Astrocyte (in vitro differentiated cells and primary cell): ENCODE results near the gene ATF7. TPM values are rescaled to one million over a fixed set of nuclear protein-coding genes. Genes with fewer than 3 reads are reported as not detected.

Experiments used
- DNase-seq: peaks from one replicate; pipeline ENCODE4 v3.0.0-alpha.2; 2010; ENCODE audit warnings: low read depth
- FAIRE-seq: peaks from 2 replicates; lab custom pipeline; 2011; peaks lifted over from hg19 to GRCh38; lab: Jason Lieb, UNC
- H2AFZ ChIP-seq: 2 replicates; pipeline ENCODE4 v1.6.0; 2012; ENCODE audit warnings: low read depth, low read length, inconsistent platforms
- H3K27ac ChIP-seq: 2 replicates; pipeline ENCODE4 v1.5.1; 2011; ENCODE audit warnings: low read depth, low read length, inconsistent platforms
- H3K27me3 ChIP-seq: 2 replicates; pipeline ENCODE4 v1.6.0; 2011; ENCODE audit warnings: low read length, inconsistent platforms; ENCODE audit not compliant: insufficient read depth
- H3K36me3 ChIP-seq: 2 replicates; pipeline ENCODE4 v1.5.1; 2011; ENCODE audit warnings: low read length, inconsistent platforms; ENCODE audit not compliant: insufficient read depth
- H3K4me1 ChIP-seq: 2 replicates; pipeline ENCODE4 v1.5.1; 2011; ENCODE audit warnings: low read length, inconsistent platforms; ENCODE audit not compliant: insufficient read depth
- H3K4me2 ChIP-seq: 2 replicates; pipeline ENCODE4 v1.6.0; 2012; ENCODE audit warnings: low read length, inconsistent platforms
- H3K4me3 ChIP-seq: 2 replicates; pipeline ENCODE4 v1.5.1; 2011; ENCODE audit warnings: low read depth, mild to moderate bottlenecking, low read length, inconsistent platforms; ENCODE audit not compliant: insufficient read depth
- H3K79me2 ChIP-seq: 2 replicates; pipeline ENCODE4 v1.6.0; 2012; ENCODE audit warnings: mild to moderate bottlenecking, low read length, inconsistent platforms; ENCODE audit not compliant: insufficient read depth
- H3K9ac ChIP-seq: 2 replicates; pipeline ENCODE4 v1.6.0; 2012; ENCODE audit warnings: mild to moderate bottlenecking, low read length, inconsistent platforms
- H3K9me3 ChIP-seq: 2 replicates; pipeline ENCODE4 v1.5.1; 2012; ENCODE audit warnings: low read depth, mild to moderate bottlenecking, low read length, inconsistent platforms; ENCODE audit not compliant: insufficient read depth
- H4K20me1 ChIP-seq: 2 replicates; pipeline ENCODE4 v1.6.0; 2012; ENCODE audit warnings: low read length, inconsistent platforms; ENCODE audit not compliant: insufficient read depth
- H3K27ac Mint-ChIP-seq: one replicate; pipeline ENCODE4 v1.8.0; 2021; ENCODE audit warnings: mild to moderate bottlenecking, mixed read lengths; ENCODE audit not compliant: unreplicated experiment
- H3K27me3 Mint-ChIP-seq: one replicate; pipeline ENCODE4 v1.8.0; 2021; ENCODE audit warnings: low read depth, mixed read lengths; ENCODE audit not compliant: unreplicated experiment
- H3K36me3 Mint-ChIP-seq: one replicate; pipeline ENCODE4 v1.8.0; 2021; ENCODE audit warnings: low read depth, mixed read lengths; ENCODE audit not compliant: unreplicated experiment
- H3K4me1 Mint-ChIP-seq: one replicate; pipeline ENCODE4 v1.8.0; 2021; ENCODE audit warnings: low read depth, mixed read lengths; ENCODE audit not compliant: unreplicated experiment
- H3K4me3 Mint-ChIP-seq: one replicate; pipeline ENCODE4 v1.8.0; 2021; ENCODE audit warnings: mild to moderate bottlenecking, moderate library complexity, mixed read lengths; ENCODE audit not compliant: unreplicated experiment
- H3K9me3 Mint-ChIP-seq: one replicate; pipeline ENCODE4 v1.8.0; 2021; ENCODE audit warnings: mild to moderate bottlenecking, mixed read lengths; ENCODE audit not compliant: unreplicated experiment
- CTCF ChIP-seq: IDR thresholded peaks from 2 replicates; pipeline ENCODE4 v1.5.1; 2011; ENCODE audit warnings: low read depth, mild to moderate bottlenecking, inconsistent platforms, low read length, moderate library complexity; ENCODE audit not compliant: insufficient read depth
- EZH2 ChIP-seq: IDR thresholded peaks from 2 replicates; pipeline ENCODE4 v1.6.1; 2012; ENCODE audit warnings: mild to moderate bottlenecking, low read length, inconsistent platforms; ENCODE audit not compliant: insufficient read depth
- total RNA-seq: library from RNA; stranded (reverse); gene quantifications from 2 replicates; pipeline ENCODE4 v1.2.1, GENCODE V29; 2021

ATF7 gene
- total RNA-seq, 1 donor from 2014 or later: 38.3 TPM

- peaks cover 19% of the 10 kb centered on the region for H3K4me1 Mint-ChIP-seq
- H3K9me3 ChIP-seq: no peaks in the 10 kb centered on the region
- no peaks in the 10 kb centered on the region for H3K36me3 ChIP-seq
- H3K4me3 Mint-ChIP-seq: no peak overlapping the region
- peaks cover 66% of the 10 kb centered on the region for H4K20me1 ChIP-seq
- H3K4me1 ChIP-seq: peaks cover 12% of the 10 kb centered on the region
- H3K27me3 ChIP-seq: no peaks in the 10 kb centered on the region
- no peak overlapping the region for H3K27ac ChIP-seq
- DNase-seq (no peak), FAIRE-seq (no peak)
- peaks cover 1% of the 10 kb centered on the region for H3K36me3 Mint-ChIP-seq
- TF ChIP-seq CTCF (no peak), EZH2 (no peak)
- no peak overlapping the region for H2AFZ ChIP-seq
- H3K4me3 ChIP-seq: no peak overlapping the region
- H3K27me3 Mint-ChIP-seq: no peaks in the 10 kb centered on the region
- no peak overlapping the region for H3K27ac Mint-ChIP-seq
- peaks cover 72% of the 10 kb centered on the region for H3K79me2 ChIP-seq
- H3K9ac ChIP-seq: peak overlapping the region; percentile 35
- H3K9me3 Mint-ChIP-seq: no peaks in the 10 kb centered on the region
- peak overlapping the region; percentile 74 for H3K4me2 ChIP-seq
These were observed 33.8 kb downstream of the ATF7 start for GRCh38 chr12:53592426-53592825.

GRCh38 chr12:53591301-53592206 lies 34.6 kb downstream of the ATF7 start:
- FAIRE-seq (no peak), DNase-seq (no peak)
- Histone ChIP-seq H4K20me1 (peaks cover 71% of the 10 kb centered on the region), H3K4me2 (peak overlapping the region; percentile 74), H3K27ac (no peak overlapping the region), H2AFZ (no peak overlapping the region), H3K27me3 (no peaks in the 10 kb centered on the region), H3K79me2 (peaks cover 76% of the 10 kb centered on the region), H3K4me1 (peaks cover 12% of the 10 kb centered on the region), H3K36me3 (no peaks in the 10 kb centered on the region), H3K4me3 (no peak overlapping the region), H3K9ac (peak overlapping the region; percentile 35), H3K9me3 (no peaks in the 10 kb centered on the region)
- peaks cover 19% of the 10 kb centered on the region for H3K4me1 Mint-ChIP-seq
- peaks cover 1% of the 10 kb centered on the region for H3K36me3 Mint-ChIP-seq
- no peak overlapping the region for H3K4me3 Mint-ChIP-seq
- no peaks in the 10 kb centered on the region for H3K9me3 Mint-ChIP-seq
- TF ChIP-seq EZH2 (no peak), CTCF (no peak)
- no peaks in the 10 kb centered on the region for H3K27me3 Mint-ChIP-seq
- H3K27ac Mint-ChIP-seq: no peak overlapping the region

- no peak overlapping the region for H3K4me3 Mint-ChIP-seq
- Histone ChIP-seq H3K4me1 (peaks cover 12% of the 10 kb centered on the region), H3K27me3 (no peaks in the 10 kb centered on the region), H3K9me3 (no peaks in the 10 kb centered on the region), H4K20me1 (peaks cover 69% of the 10 kb centered on the region), H3K4me2 (no peak overlapping the region), H3K36me3 (no peaks in the 10 kb centered on the region), H3K27ac (no peak overlapping the region), H3K9ac (no peak overlapping the region), H3K79me2 (peaks cover 70% of the 10 kb centered on the region), H3K4me3 (no peak overlapping the region), H2AFZ (no peak overlapping the region)
- DNase-seq: no peak
- no peak for FAIRE-seq
- H3K36me3 Mint-ChIP-seq: peaks cover 1% of the 10 kb centered on the region
- TF ChIP-seq EZH2 (no peak), CTCF (no peak)
- H3K27ac Mint-ChIP-seq: no peak overlapping the region
- H3K4me1 Mint-ChIP-seq: peaks cover 22% of the 10 kb centered on the region
- H3K27me3 Mint-ChIP-seq: no peaks in the 10 kb centered on the region
- no peaks in the 10 kb centered on the region for H3K9me3 Mint-ChIP-seq
These were observed 35.5 kb downstream of the ATF7 start for GRCh38 chr12:53590652-53591051.
